PFSK-1 (cell line): ENCODE results near the gene IGFN1.

Source experiments
- FOXP2 ChIP-seq: optimal IDR thresholded peaks from 2 replicates; pipeline ENCODE3; 2011; ENCODE audit warnings: borderline replicate concordance, control low read depth, inconsistent platforms; ENCODE audit not compliant: insufficient read depth; ENCODE audit errors: extremely low read length, extremely low read depth
- POLR2AphosphoS5 ChIP-seq: IDR thresholded peaks from 2 replicates; pipeline ENCODE4 v1.6.1; 2012; ENCODE audit warnings: low read depth, mild to moderate bottlenecking, control low read depth, low read length, moderate library complexity
- SIN3A ChIP-seq: IDR thresholded peaks from 2 replicates; pipeline ENCODE4 v1.6.1; 2012; ENCODE audit warnings: mild to moderate bottlenecking, low read length, moderate library complexity, borderline replicate concordance; ENCODE audit not compliant: insufficient read depth
- TAF1 ChIP-seq: IDR thresholded peaks from 2 replicates; pipeline ENCODE4 v1.6.1; 2012; ENCODE audit warnings: low read length, control low read depth, borderline replicate concordance; ENCODE audit not compliant: insufficient read depth
- TF ChIP-seq, protein P1 (sequence below), 2 experiments: IDR thresholded peaks; 2 replicates each; pipeline versions ENCODE4 v1.6.1 to v1.8.0; 2011 to 2012; ENCODE audit warnings: low read depth in 2 of 2, low read length in 2 of 2, control low read depth in 1 of 2, inconsistent platforms in 1 of 2, mild to moderate bottlenecking in 1 of 2, moderate library complexity in 1 of 2; ENCODE audit not compliant: insufficient read depth in 1 of 2

The IGFN1 gene

DNA sequence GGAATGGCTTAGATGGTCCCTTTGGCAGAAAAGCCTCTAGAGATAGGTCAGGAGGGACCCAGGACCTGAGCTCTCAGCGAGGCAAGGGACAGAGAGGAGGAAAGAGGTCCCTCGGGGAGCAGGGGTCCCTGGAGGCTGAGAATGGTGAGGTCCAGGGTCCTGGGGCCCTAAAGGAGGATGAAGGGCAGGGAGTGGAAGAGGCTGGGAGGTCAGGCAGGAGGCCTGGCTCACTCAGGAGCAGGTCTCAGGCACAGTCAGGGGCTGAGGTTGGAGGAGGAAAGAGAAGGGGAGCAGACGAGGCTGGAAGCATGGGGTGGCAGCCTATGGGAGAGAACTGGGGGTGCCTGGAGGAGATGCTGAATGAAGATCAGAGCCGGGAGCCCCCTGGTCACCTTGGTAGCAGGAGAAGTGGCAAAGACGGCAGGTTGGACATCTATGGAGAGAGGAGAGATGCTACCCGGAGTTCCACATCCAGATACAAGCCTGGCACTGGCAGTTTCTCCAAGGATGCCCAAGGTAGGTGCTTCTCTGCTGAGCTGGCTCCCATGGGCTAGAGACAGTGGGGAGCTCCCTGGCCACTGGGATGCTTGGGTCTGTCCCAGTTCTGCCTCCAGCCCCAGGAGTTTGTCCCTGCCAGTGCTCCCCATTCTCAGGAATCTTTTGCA lies 22.6 kb downstream of the IGFN1 start:
- no peak for TF ChIP-seq TAF1
- no peak for TF ChIP-seq FOXP2
- TF ChIP-seq, protein P1, sequence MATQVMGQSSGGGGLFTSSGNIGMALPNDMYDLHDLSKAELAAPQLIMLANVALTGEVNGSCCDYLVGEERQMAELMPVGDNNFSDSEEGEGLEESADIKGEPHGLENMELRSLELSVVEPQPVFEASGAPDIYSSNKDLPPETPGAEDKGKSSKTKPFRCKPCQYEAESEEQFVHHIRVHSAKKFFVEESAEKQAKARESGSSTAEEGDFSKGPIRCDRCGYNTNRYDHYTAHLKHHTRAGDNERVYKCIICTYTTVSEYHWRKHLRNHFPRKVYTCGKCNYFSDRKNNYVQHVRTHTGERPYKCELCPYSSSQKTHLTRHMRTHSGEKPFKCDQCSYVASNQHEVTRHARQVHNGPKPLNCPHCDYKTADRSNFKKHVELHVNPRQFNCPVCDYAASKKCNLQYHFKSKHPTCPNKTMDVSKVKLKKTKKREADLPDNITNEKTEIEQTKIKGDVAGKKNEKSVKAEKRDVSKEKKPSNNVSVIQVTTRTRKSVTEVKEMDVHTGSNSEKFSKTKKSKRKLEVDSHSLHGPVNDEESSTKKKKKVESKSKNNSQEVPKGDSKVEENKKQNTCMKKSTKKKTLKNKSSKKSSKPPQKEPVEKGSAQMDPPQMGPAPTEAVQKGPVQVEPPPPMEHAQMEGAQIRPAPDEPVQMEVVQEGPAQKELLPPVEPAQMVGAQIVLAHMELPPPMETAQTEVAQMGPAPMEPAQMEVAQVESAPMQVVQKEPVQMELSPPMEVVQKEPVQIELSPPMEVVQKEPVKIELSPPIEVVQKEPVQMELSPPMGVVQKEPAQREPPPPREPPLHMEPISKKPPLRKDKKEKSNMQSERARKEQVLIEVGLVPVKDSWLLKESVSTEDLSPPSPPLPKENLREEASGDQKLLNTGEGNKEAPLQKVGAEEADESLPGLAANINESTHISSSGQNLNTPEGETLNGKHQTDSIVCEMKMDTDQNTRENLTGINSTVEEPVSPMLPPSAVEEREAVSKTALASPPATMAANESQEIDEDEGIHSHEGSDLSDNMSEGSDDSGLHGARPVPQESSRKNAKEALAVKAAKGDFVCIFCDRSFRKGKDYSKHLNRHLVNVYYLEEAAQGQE (IDR thresholded peaks at IDR 0.05; ENCODE audit: insufficient read depth in 1 of 2, low read depth in 2 of 2, low read length in 2 of 2) = no peak
- no peak for TF ChIP-seq SIN3A
- TF ChIP-seq POLR2AphosphoS5 = no peak

- TF ChIP-seq SIN3A = no peak
- no peak for TF ChIP-seq FOXP2
- TF ChIP-seq POLR2AphosphoS5 = no peak
- TF ChIP-seq TAF1 = no peak
- TF ChIP-seq, protein P1 (IDR thresholded peaks at IDR 0.05; ENCODE audit: insufficient read depth in 1 of 2, low read depth in 2 of 2, low read length in 2 of 2) = no peak
Measured at GRCh38 chr1:201213926-201214325, 23.3 kb downstream of the IGFN1 start.

GRCh38 chr1:201214461-201214860 lies 23.8 kb downstream of the IGFN1 start:
- TF ChIP-seq SIN3A = no peak
- TF ChIP-seq POLR2AphosphoS5 = no peak
- TF ChIP-seq TAF1 = no peak
- TF ChIP-seq, protein P1 (IDR thresholded peaks at IDR 0.05; ENCODE audit: insufficient read depth in 1 of 2, low read depth in 2 of 2, low read length in 2 of 2) = no peak

- TF ChIP-seq FOXP2 = no peak
Measured at GRCh38 chr1:201214886-201215285, 24.3 kb downstream of the IGFN1 start.

DNA sequence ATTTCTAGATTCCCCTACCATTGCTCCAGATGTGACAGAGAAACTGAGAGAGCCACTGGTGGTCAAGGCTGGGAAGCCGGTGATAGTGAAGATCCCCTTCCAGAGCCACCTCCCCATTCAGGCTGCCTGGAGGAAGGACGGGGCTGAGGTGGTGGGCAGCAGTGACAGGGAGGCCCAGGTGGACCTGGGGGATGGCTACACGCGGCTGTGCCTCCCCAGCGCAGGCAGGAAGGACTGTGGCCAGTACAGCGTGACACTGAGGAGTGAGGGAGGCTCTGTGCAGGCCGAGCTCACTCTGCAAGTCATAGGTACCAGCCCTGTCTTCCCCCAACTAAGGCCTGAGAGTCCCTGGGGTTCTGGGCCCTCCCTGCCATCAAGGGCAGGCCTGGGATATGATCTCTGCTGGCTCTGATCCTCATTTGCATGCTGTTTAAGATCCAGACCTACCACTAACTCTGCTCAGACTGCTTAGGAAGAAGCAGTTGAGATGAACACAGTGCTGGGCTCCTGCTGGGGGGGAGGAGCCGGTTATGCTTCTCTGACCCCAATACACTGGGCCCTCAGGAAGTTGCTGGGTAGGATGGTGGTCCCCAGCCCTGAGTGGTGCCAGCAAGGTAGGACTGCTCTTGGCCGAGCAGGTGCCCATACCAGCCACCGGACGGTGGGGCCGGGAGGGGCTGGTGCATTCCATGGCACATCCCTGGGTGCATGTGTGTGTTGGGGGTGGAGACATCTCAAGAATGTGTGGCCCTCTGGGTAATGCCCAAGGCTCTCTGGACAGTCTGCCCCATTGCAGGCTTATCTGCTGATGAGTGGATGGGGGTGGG lies 25.1 kb downstream of the IGFN1 start:
- TF ChIP-seq SIN3A = no peak
- no peak for TF ChIP-seq FOXP2
- TF ChIP-seq TAF1 = no peak
- TF ChIP-seq, protein P1 (IDR thresholded peaks at IDR 0.05; ENCODE audit: insufficient read depth in 1 of 2, low read depth in 2 of 2, low read length in 2 of 2) = no peak
- TF ChIP-seq POLR2AphosphoS5 = no peak
